Measurements from ENCODE around the gene CXCL6.

- no peak for TF ChIP-seq TSHZ2 (CRISPR knock-in tag; IDR thresholded peaks at IDR 0.05)
- no peak for TF ChIP-seq ZFP30 (CRISPR knock-in tag; IDR thresholded peaks at IDR 0.05)
- TF ChIP-seq TOX (CRISPR knock-in tag; IDR thresholded peaks at IDR 0.05; ENCODE audit: borderline replicate concordance): no peak
- TF ChIP-seq ZFP3 (CRISPR knock-in tag; IDR thresholded peaks at IDR 0.05): no peak
- no peak for TF ChIP-seq PATZ1 (CRISPR knock-in tag; IDR thresholded peaks at IDR 0.05; ENCODE audit: borderline replicate concordance)
- no peak for TF ChIP-seq PPARA (CRISPR knock-in tag; IDR thresholded peaks at IDR 0.05; ENCODE audit: borderline replicate concordance)
- no peak for TF ChIP-seq CSDC2 (CRISPR knock-in tag; IDR thresholded peaks at IDR 0.05)
- no peak for TF ChIP-seq GLIS3 (CRISPR knock-in tag; IDR thresholded peaks at IDR 0.05)
- no peak for TF ChIP-seq ARNTL (CRISPR knock-in tag; IDR thresholded peaks at IDR 0.05; ENCODE audit: borderline replicate concordance, low read depth)
- no peak for TF ChIP-seq SNAI2 (CRISPR knock-in tag; IDR thresholded peaks at IDR 0.05)
Measured at GRCh38 chr4:73810191-73810590, 26.3 kb upstream of the CXCL6 start.
